GM21381 (cell line): ENCODE measurements around the gene RBBP8NL.

Experiments used
- ATAC-seq: cut with Tn5 transposase; IDR thresholded peaks from one replicate; pipeline ENCODE4 v1.9.1; 2021; ENCODE audit warnings: mild to moderate bottlenecking, moderate library complexity; ENCODE audit not compliant: unreplicated experiment

RBBP8NL gene

GRCh38 chr20:62394248-62395245, 32.8 kb downstream of the RBBP8NL start:
- no peak for ATAC-seq

- no peak for ATAC-seq
Measured at GRCh38 chr20:62393830-62394229, 33.5 kb downstream of the RBBP8NL start.

- ATAC-seq, result no peak
Measured at GRCh38 chr20:62393335-62393665, 34.0 kb downstream of the RBBP8NL start.

GRCh38 chr20:62392621-62393334, 34.6 kb downstream of the RBBP8NL start:
- ATAC-seq, result no peak

GRCh38 chr20:62392077-62392418, 35.3 kb downstream of the RBBP8NL start:
- no peak for ATAC-seq

GRCh38 chr20:62391165-62392076, 35.9 kb downstream of the RBBP8NL start:
- no peak for ATAC-seq

GRCh38 chr20:62390317-62391164, 36.8 kb downstream of the RBBP8NL start:
- ATAC-seq, result no peak

GRCh38 chr20:62389601-62390087, 37.7 kb downstream of the RBBP8NL start:
- ATAC-seq, result no peak

- ATAC-seq, result no peak
Measured at GRCh38 chr20:62388839-62389600, 38.3 kb downstream of the RBBP8NL start.

- ATAC-seq, result no peak
Measured at GRCh38 chr20:62387933-62388635, 39.3 kb downstream of the RBBP8NL start.

GRCh38 chr20:62387219-62387913, 40.0 kb downstream of the RBBP8NL start:
- no peak for ATAC-seq

- ATAC-seq, result peak; percentile 75
Measured at GRCh38 chr20:62386383-62387218, 40.7 kb downstream of the RBBP8NL start, which contains the start of gene RPS21. Gene RPS21, plus strand, starts transcription at chr20:62387103. Its CDS starts 236 bp downstream, at chr20:62387339.

GRCh38 chr20:62382306-62383198, 44.8 kb downstream of the RBBP8NL start:
- no peak for ATAC-seq

GRCh38 chr20:62381842-62382241, 45.5 kb downstream of the RBBP8NL start:
- no peak for ATAC-seq

- no peak for ATAC-seq
Measured at GRCh38 chr20:62381202-62381797, 46.0 kb downstream of the RBBP8NL start.

GRCh38 chr20:62378215-62378614, 49.1 kb downstream of the RBBP8NL start:
- ATAC-seq, result no peak
